Spleen (tissue), 7 donors: ENCODE data around the gene ZNF646.

ENCODE experiments used
- POLR2A ChIP-seq, 3 donors: fragments of 450-650 bp; IDR thresholded peaks; one replicate each; pipeline ENCODE4 v1.5.1; 2017; ENCODE audit warnings: antibody characterized with exemption in 3 of 3, mild to moderate bottlenecking in 1 of 3
- TF ChIP-seq, protein P1 (sequence below), 11 experiments: fragments of 200-600 bp in 7 of 11; fragments of 450-650 bp in 4 of 11; sonication (generic) in 4 of 11; IDR thresholded peaks in 8 of 11; conservative IDR thresholded peaks in 3 of 11; 1 replicate in 7 of 11; 2 replicates in 4 of 11; pipeline versions ENCODE4 v1.4.0 to v1.8.0; 2016 to 2021; ENCODE audit warnings: antibody characterized with exemption in 11 of 11, inconsistent platforms in 4 of 11, mild to moderate bottlenecking in 1 of 11
- donor health status: DM: no; HTN: no; CAD: no; lungs with moderate emphysema.
- donor health status: DM: no; HTN: no; CAD: no.
- donor health status: DM: no; HTN: no; CAD: no.

- TF ChIP-seq, protein P1, sequence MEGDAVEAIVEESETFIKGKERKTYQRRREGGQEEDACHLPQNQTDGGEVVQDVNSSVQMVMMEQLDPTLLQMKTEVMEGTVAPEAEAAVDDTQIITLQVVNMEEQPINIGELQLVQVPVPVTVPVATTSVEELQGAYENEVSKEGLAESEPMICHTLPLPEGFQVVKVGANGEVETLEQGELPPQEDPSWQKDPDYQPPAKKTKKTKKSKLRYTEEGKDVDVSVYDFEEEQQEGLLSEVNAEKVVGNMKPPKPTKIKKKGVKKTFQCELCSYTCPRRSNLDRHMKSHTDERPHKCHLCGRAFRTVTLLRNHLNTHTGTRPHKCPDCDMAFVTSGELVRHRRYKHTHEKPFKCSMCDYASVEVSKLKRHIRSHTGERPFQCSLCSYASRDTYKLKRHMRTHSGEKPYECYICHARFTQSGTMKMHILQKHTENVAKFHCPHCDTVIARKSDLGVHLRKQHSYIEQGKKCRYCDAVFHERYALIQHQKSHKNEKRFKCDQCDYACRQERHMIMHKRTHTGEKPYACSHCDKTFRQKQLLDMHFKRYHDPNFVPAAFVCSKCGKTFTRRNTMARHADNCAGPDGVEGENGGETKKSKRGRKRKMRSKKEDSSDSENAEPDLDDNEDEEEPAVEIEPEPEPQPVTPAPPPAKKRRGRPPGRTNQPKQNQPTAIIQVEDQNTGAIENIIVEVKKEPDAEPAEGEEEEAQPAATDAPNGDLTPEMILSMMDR (IDR thresholded peaks at IDR 0.05 in 8 of 11, conservative IDR thresholded peaks at IDR 0.05 in 3 of 11) = no peak
- no peak for TF ChIP-seq POLR2A (IDR thresholded peaks at IDR 0.05)
These were observed 56.7 kb downstream of the ZNF646 start for GRCh38 chr16:31130899-31131298.
